Measurements from ENCODE around the gene PPIH.
"Not testable (repeated sequence)": the region's sequence is repeated elsewhere in the genome, so short reads cannot be mapped to it uniquely, and the experiment has no call there.

The PPIH gene

DNA sequence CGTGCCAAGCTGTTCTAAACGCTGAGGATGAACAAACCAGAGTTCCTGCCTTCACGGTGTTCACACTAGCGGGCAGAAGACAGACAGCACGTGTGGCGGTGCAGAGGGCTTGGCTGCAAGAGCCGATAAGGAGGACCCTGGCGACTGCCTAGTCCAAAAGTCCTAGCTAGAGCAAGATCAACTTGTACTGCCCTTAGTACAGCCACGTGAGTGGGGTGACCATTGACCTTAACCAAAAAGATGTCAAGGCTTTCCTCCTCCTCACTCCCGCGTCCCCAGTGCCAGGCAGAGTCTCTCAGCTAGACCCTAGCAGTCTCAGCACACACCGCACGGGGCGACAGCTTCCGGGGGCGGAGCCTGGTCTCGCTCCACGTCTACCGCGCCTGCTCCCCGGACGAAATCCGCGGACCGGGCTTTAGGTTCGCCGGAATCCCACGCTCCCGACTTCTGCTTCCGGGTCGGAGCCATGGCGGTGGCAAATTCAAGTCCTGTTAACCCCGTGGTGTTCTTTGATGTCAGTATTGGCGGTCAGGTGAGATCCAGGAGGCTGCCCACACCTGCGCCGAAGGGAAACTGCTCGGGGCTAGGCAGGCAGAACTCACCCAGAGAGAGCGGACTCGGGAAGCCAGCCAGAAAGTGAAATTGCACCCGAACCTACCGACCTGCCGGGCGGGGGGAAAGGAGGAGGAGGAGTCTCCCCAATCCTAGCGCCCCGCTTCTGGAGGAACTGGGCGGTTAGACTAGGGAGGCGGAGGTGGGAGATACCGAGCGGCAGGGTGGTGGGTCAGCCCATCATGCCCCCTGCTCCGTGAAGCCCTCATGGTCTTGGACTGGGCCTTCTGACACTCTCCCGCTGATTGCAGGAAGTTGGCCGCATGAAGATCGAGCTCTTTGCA, at the start of gene PPIH:
PPIH (plus strand) TSS at position 443 of the 896 bp plus-strand sequence; CDS start at position 467, 24 bp downstream.
- peak; percentile 86 for DNase-seq

DNA sequence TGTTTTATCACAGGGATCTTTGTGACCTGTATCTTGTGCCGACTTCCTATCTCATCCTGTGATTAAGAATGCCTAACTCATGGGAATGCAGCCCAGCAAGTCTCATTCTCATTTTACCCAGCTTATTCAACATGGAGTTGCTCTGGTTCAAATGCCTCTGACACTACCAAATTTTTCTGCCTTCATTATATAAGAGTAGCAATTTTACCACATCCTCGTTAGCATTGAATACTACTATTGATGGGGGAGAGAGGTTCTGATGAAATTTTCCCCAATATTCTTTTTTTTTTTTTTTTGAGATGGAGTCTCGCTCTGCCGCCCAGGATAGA, 44.5 kb upstream of the PPIH start:
- no peak for DNase-seq

DNA sequence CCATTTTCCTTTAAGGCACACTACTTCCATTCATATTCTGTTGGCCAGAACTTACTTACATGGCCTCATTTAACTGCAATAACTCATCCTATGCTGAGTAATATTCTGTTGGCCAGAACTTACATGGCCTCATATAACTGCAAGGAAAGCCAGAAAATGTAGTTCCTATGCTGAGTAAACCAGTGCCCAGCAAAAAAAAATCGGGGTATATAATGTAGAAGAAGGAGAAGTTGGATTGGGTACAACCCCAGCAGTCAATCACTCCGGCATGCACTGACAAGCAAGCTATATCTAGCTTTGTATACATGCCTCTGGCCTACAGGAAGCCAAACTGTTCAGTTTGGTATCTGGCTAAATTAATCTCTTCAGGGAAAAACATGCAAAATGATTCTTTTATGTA, 39.4 kb upstream of the PPIH start:
- no peak for DNase-seq

DNA sequence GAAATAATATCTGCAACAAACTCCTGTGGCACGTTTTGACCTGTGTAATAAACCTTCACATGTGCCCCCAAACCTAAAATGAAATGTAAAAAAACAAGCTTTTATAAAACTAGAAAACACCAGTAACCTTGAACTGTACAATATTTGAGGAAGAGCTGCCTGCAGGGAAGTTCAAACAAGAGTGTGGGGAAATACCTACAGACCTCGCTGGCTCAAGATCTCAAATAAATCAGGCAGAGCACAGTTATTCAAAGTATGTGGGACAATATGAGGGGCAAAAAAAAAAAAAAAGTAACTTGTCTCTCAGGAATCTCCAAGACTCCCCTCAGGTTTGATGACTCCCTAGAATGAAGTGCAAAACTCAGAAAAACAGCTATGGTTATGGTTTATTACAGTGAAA, 37.9 kb upstream of the PPIH start:
- DNase-seq = no peak

DNA sequence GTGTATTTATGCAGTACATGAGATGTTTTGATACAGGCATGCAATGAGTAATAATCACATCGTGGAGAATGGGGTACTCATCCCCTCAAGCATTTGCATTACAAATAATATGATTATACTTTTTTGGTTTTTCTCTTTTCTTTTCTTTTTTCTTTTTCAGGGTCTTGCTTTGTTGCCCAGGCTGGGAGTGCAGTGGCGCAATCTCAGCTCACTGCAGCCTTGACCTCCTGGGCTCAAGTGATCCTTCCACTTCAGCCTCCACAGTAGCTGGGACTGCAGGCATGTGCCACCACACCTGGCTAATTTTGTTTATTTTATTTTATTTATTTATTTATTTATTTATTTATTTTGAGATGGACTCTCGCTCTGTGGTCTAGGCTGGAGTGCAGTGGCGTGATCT, 37.0 kb upstream of the PPIH start:
- not testable (repeated sequence) for DNase-seq

DNA sequence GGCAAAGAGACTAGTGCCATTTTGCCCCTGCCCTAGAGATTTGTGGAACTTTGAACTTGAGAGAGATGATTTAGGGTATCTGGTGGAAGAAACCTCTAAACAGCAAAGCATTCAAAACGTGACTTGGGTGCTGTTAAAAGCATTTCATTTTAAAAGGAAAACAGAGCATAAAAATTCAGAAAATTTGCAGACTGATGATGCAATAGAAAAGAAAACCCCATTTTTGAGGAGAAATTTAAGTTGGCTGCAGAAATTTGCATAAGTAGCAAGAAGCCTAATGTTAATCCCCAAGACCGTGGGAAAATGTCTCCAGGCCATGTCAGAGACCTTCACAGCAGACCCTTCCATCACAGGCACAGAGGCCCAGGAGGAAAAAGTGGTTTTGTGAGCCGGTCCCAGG, 31.0 kb upstream of the PPIH start:
- DNase-seq = not testable (repeated sequence)

DNA sequence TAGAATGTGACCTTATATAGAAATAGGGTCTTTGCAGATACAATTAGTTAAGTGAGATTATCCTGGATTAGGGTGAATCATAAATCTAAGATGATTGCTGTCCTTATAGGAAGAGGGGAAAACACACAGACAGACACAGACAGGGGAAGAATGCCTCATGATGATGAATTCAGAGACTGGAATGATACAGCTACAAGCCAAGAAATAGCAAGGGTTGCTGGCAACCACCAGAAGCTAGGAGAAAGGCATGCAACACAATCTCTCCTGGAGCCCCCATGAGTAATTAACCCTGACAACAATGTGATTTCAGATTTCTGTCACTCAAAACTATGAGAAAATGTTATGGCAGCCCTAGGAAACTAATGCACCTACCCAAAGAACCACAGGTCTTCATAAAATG, 19.1 kb upstream of the PPIH start:
- DNase-seq = no peak

GRCh38 chr1:42646056-42646455, 12.2 kb upstream of the PPIH start:
- no peak for DNase-seq

GRCh38 chr1:42657201-42657600, 1.0 kb upstream of the PPIH start:
- no peak for DNase-seq

DNA sequence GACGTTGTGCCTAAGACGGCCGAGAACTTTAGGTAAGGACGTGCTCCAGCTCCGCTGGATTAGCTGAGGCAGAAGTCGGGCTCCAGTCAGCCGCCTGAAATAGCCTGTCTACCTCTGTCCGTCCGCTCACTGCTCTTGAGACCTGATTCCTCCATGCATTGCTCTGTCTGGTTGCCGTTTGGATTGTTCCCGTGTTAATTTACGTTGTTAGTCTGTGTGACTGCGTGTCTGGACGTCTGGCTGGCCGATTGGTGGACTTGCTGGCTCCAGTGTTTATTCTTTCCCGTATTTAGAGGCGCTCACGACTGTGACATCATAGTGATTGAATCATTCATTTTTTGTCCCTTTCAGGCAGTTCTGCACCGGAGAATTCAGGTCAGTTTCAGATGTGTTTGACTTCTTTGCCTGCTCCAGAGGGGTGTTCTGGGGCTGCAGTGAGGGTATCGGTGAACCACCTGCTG, 684 bp downstream of the PPIH start:
- DNase-seq = no peak

DNA sequence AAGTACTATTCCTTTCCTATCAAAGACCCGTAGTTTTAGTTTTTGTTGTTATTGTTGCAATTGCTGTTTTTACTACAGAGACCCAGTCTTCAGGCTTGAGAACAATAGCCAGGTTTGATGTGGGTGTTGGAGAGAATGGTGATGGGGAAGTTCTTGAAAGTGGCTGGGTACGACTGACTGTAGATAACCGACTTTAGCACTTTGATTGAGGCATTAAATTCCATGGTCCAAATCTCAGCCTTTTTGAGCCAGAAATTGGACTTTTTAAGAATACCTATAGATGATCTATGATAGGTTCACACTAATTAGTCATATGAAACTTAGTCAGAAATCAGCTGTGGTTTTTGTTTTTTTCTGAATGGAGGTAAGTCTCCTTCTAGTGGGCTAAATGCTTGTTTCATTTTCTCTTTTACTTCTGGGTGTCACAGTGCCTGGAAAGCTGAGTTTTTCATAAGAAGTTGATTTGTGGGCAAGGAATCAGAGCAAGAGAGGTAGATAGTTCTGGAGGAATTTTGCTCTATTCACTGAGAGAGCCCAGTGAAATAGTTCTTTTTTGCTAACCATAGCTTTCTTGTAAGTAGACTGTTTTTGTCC, 2.8 kb downstream of the PPIH start:
- DNase-seq = no peak

DNA sequence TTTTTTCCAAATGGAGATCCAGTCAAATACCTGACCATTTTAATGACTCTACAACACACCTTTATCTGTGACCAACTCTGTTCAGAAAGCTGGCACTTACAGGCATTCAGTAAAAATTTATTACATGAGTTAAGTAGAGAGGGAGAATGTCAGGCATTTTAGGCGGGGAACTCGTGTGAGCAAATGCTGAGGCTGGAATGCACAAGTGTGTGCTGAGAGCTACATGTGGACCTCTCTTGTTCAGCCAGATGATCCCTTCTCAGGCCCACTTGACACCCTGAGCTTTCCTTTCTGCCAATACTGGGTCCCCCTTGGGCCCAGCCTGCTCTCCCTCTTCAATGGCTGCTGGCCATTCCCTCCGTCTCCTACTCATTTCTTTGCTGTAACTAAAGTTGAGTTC, 11.7 kb downstream of the PPIH start:
- no peak for DNase-seq

- DNase-seq = no peak
These were observed 12.2 kb downstream of the PPIH start for GRCh38 chr1:42670425-42670824.

DNA sequence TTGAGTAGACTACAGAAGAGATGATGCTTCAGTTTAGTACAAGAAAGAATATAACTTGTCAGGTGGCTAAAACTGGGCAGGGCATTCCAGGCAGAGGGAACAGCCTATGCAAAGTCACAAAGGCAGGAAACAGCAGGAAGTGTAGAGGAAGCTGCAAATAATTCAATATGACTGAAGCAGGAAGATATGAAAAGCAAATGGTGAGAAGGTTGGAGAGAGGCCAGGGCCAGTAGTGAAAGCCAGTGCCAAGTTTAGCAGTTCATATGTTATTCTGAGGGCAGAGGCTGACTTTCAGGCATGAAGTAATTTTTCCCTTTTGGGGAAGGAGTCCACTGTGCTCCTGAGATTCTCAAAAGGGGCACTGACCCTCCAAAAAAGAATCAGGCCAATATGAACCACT, 16.0 kb downstream of the PPIH start:
- DNase-seq = no peak

DNA sequence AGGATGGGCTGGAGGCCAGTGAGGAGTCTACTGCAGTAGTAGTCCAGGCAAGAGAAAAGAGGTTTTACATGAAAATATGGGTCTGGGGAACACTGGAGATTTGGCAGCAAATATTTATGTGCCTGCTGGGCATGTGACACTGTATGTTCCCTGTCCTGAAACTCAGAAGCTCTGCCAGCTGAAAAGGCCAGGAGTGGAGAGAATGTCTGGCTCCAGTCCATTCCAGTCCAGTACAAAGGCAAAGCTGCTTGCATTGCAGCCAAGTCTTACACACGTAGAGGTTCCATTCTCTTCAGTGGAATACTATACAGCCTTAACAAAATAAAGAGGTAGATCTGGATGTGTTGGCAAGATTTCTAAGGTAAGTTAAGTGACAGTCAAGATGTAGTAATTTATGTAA, 16.5 kb downstream of the PPIH start:
- DNase-seq = no peak

DNA sequence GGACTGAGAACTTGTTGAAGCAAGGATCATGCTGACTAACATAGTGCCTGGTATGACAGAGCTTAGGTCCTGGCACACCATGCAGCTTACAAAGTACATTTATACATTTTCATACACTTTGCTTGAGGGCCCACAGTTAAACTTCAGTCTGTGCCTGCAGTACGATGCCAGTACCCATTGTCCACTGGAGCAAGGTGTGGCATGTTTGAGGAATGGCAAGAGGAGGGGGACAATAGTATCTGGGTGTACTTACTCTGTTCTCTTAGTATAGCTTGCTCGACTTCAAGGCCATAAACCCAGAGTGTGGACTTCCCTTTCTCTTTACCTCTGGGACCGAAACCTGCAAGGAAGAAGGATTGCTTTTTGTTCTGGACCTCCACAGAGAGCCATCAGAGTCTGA, 17.2 kb downstream of the PPIH start:
- DNase-seq = no peak

DNA sequence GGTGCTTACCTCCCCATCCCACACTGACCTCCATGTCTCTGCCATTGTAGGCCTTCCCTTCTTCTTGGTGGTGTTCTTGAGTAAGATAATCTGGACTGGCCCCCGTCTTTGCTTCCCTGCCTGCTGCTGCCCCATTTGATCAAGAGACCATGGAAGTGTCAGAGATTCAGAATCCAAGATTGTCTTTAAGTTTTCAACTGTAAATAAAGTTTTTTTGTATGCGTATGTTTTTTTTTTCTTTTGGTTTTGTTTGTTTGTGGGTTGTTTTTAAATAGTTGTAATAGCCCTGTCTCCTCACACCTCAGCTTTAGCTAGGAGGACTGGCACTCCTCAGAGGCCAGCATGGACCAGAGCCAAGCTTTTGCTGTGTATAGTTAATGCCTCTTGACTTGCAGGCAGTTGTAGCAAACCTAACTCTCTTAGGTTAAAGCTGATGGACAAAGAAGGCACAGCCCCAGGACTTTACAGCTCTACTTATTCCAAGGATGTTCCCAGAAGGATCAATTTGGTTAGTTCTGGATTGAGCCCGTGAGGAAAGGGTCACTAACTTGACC, 18.4 kb downstream of the PPIH start:
- DNase-seq = no peak

DNA sequence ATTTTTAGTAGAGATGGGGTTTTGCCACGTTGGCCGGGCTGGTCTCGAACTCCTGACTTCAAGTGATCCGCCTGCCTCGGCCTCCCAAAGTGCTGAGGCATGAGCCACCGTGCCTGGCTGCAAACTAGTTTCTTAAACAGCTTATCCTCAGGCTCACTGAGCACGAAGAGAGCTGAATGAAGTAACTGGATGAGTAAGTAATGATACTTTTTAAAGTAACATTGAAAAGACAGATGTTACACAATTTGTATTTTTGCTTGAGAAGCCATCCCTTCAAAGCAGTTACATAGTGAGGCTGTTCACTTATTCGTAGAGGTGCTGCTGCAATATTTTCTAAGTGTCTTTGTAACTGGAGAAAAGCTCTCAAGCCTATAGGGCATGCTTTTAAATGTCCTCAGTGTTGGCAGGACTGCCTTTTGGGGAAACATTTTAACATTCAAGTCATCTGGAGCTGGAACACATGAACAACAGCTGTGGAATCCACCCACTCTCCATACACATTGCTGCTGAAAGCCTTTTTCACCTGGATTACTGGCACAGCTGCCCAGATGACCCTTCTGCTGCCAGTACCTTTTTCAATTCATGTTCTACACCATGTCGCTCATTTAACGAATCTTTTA, 21.3 kb downstream of the PPIH start:
- no peak for DNase-seq

DNA sequence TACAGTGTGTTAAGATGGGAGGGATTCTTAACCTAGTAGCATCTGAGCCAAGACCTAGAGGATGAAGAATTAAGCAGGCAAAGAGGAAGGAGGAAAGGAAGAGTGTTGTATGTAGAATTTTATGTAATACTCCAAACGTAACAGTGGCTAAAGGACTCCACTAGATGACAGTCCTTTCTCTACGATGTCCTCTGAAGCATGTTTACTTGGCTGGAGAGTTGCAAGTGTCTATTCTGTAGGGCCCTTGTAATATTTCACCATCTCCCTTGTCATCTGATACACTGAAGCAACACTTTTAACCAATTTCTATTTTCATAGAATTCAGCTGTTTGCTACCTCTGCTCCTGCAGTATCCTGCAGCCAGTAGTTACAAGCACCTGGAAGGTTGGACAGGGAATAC, 21.8 kb downstream of the PPIH start:
- no peak for DNase-seq

DNA sequence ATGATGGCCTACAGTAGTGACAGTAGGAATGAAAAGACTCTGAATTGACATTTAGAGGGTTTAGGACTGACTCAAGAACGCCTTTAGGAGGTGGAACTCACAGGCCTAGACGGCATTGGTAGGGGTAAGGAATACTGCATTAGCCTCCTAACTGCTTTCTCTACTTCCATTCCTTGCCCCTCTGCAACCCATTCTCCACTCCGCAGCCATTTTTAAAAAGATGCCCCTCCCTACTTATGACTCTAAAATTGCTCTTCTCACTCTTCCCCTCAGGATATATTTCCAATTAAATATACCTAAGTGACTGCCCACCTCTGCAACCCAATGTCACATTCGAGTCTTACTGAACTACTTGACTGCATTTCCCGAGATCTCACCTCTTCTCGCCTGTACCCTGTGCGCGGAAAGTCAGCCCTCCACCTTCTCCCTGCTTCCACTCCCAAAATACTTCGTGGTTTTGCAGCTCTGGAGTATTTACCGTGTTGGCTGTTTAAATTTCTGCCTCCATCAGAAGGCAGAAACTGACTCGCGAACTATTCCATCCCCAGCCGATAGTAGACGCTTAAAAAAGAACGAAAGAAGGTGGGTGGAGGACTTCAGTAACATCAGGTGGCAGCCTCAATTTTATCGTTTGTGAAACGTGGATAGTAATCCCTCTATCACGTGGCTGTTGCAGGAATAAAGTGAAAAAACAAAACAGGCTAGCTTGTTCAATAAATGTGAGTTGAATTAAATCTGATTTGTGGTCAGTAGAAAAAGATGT, 22.9 kb downstream of the PPIH start:
- DNase-seq = no peak

DNA sequence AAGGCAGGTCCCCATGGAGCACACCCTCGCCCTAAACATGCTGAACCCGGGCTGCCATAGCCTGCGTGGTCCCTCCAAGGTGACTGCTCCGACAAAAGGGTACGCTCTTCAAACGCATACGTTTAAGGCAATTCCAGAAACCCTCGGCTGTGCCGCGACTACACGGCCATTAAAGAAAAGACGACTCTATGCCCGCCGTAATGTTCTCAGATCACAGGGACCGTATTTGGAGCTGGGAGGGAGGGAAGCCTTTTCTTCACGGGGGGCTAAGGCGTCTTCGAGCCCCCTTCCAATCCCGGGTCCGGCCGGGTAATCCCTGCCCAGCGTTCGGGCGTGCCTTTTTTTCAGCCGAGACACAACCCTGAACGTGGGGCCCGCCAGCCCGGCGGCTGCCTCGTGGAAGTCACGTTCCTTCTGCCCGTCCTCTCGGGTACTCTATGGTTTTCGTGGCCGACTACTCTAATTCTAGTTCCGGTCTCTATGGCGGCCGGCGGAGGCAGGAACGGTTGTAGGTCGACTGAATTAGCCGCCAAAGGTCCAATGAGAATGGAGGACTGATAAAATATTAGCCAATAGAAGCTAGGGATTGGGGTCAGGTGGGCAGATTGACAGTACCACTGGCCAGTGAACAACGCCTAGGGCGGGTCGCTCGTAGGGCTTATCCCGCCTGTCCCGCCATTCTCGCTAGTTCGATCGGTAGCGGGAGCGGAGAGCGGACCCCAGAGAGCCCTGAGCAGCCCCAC, 23.7 kb downstream of the PPIH start, which contains the start of gene YBX1:
YBX1 (plus strand) TSS at position 678 of the 743 bp plus-strand sequence. CDS start 148 bp downstream, outside the sequence.
- DNase-seq = peak; percentile 98

DNA sequence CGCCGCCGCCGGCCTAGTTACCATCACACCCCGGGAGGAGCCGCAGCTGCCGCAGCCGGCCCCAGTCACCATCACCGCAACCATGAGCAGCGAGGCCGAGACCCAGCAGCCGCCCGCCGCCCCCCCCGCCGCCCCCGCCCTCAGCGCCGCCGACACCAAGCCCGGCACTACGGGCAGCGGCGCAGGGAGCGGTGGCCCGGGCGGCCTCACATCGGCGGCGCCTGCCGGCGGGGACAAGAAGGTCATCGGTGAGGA, 24.2 kb downstream of the PPIH start:
- not testable (repeated sequence) for DNase-seq
